Endothelial cell of hepatic sinusoid (primary cell): ENCODE measurements around the gene AXIN2.

Experiments used
- in situ Hi-C: cut with HindIII; loops from 2 replicates; pipeline ENCODE4 v1.10.0; 2017; ENCODE audit warnings: low sequenced_read_pairs

AXIN2 gene

GRCh38 chr17:65586899-65587298, 25.5 kb upstream of the AXIN2 start:
- in situ Hi-C loops: loop anchor here (25.0 kb wide), 1 partner anchor 125 kb away; no protein-coding TSS in a partner anchor

- in situ Hi-C loops: loop anchor here (25.0 kb wide), 1 partner anchor 127 kb away; no protein-coding TSS in a partner anchor
Measured at GRCh38 chr17:65584604-65585521, 23.4 kb upstream of the AXIN2 start.

- in situ Hi-C loops: loop anchor here (25.0 kb wide), 1 partner anchor 128 kb away; no protein-coding TSS in a partner anchor
Measured at GRCh38 chr17:65583921-65584603, 22.6 kb upstream of the AXIN2 start.

- in situ Hi-C loops: loop anchor here (25.0 kb wide), 1 partner anchor 135 kb away; no protein-coding TSS in a partner anchor
Measured at GRCh38 chr17:65576939-65577338, 15.5 kb upstream of the AXIN2 start.

- in situ Hi-C loops: no loop called here
Measured at GRCh38 chr17:65573282-65573602, 11.8 kb upstream of the AXIN2 start.

- in situ Hi-C loops: no loop called here
Measured at GRCh38 chr17:65572581-65573281, 11.3 kb upstream of the AXIN2 start.

- in situ Hi-C loops: no loop called here
Measured at GRCh38 chr17:65572186-65572580, 10.7 kb upstream of the AXIN2 start.

GRCh38 chr17:65568918-65569317, 7.5 kb upstream of the AXIN2 start:
- in situ Hi-C loops: no loop called here

- in situ Hi-C loops: no loop called here
Measured at GRCh38 chr17:65567566-65567965, 6.1 kb upstream of the AXIN2 start.

- in situ Hi-C loops: no loop called here
Measured at GRCh38 chr17:65565559-65565958, 4.1 kb upstream of the AXIN2 start.

GRCh38 chr17:65564793-65565192, 3.3 kb upstream of the AXIN2 start:
- in situ Hi-C loops: no loop called here

GRCh38 chr17:65562206-65562531, 721 bp upstream of the AXIN2 start:
- in situ Hi-C loops: no loop called here

GRCh38 chr17:65560628-65561451, 608 bp downstream of the AXIN2 start:
- in situ Hi-C loops: no loop called here

- in situ Hi-C loops: no loop called here
Measured at GRCh38 chr17:65559804-65560627, 1.4 kb downstream of the AXIN2 start.

GRCh38 chr17:65559461-65559803, 2.0 kb downstream of the AXIN2 start:
- in situ Hi-C loops: no loop called here

GRCh38 chr17:65558683-65559460, 2.6 kb downstream of the AXIN2 start:
- in situ Hi-C loops: no loop called here

- in situ Hi-C loops: no loop called here
Measured at GRCh38 chr17:65558311-65558682, 3.2 kb downstream of the AXIN2 start.

GRCh38 chr17:65557349-65558310, 3.8 kb downstream of the AXIN2 start:
- in situ Hi-C loops: no loop called here
